Endothelial cell of umbilical vein (primary cell): Measurements from ENCODE around the gene ITGA7. TPM values are rescaled to one million over a fixed set of nuclear protein-coding genes. Genes with fewer than 3 reads are reported as not detected.

ENCODE experiments used
- BruUV-seq: library from RNA; stranded (reverse); fragments of 400-500 nt; replicated peaks from 2 replicates; lab custom pipeline; 2021; lab: Mats Ljungman, UMichigan
- CTCF ChIA-PET: fragments of 300-600, 350-600 bp; sonication (Branson Sonifier 250); formaldehyde crosslinking; loops from one replicate; lab custom pipeline; 2021; ENCODE audit warnings: antibody characterized with exemption, inconsistent platforms; lab: Charles Lee
- POLR2A ChIA-PET: fragments of 300-600, 350-600 bp; sonication (Branson Sonifier 250); formaldehyde crosslinking; loops from one replicate; lab custom pipeline; 2021; ENCODE audit warnings: antibody characterized with exemption, inconsistent platforms; lab: Charles Lee
- DNase-seq: peaks from one replicate; pipeline ENCODE4 v3.0.0-alpha.2; 2011; ENCODE audit warnings: low read depth, low spot score
- FAIRE-seq: peaks from 2 replicates; lab custom pipeline; 2011; peaks lifted over from hg19 to GRCh38; lab: Jason Lieb, UNC
- H2AFZ ChIP-seq: 2 replicates; pipeline ENCODE4 v1.6.0; 2012; ENCODE audit warnings: low read depth, low read length, control low read depth, inconsistent platforms
- H3K27ac ChIP-seq: 2 replicates; pipeline ENCODE4 v1.5.1; 2011; ENCODE audit warnings: low read depth, mild to moderate bottlenecking, control low read depth, low read length, moderate library complexity; ENCODE audit not compliant: insufficient read depth
- H3K27me3 ChIP-seq, 2 experiments: 2 replicates each; pipeline versions ENCODE4 v1.6.0 to v1.6.1; 2011; ENCODE audit warnings: low read length in 2 of 2, mixed read lengths in 1 of 2; ENCODE audit not compliant: control insufficient read depth in 2 of 2, insufficient read depth in 2 of 2
- H3K36me3 ChIP-seq, 2 experiments: 2 replicates in 1 of 2; 3 replicates in 1 of 2; pipeline ENCODE4 v1.5.1; 2011; ENCODE audit warnings: low read length in 2 of 2, mild to moderate bottlenecking in 1 of 2, moderate library complexity in 1 of 2; ENCODE audit not compliant: control insufficient read depth in 2 of 2, insufficient read depth in 2 of 2; ENCODE audit errors: extremely low read depth in 1 of 2
- H3K4me1 ChIP-seq: 3 replicates; pipeline ENCODE4 v1.5.1; 2011; ENCODE audit warnings: mild to moderate bottlenecking, low read length; ENCODE audit not compliant: control insufficient read depth, insufficient read depth; ENCODE audit errors: extremely low read depth
- H3K4me2 ChIP-seq: 2 replicates; pipeline ENCODE4 v1.6.1; 2011; ENCODE audit warnings: low read length, control low read depth, mixed read lengths; ENCODE audit not compliant: insufficient read depth
- H3K4me3 ChIP-seq, 3 experiments: fragments of 200-600 bp in 1 of 3; sonication (generic), shearing (Covaris generic) in 1 of 3; replicated peaks in 1 of 3; 2 replicates each; pipeline ENCODE4 v1.5.1; 2011 to 2016; ENCODE audit warnings: control low read depth in 3 of 3, low read length in 3 of 3, mild to moderate bottlenecking in 2 of 3, inconsistent platforms in 1 of 3, low read depth in 1 of 3, moderate library complexity in 1 of 3; ENCODE audit not compliant: insufficient read depth in 1 of 3
- H3K79me2 ChIP-seq: 2 replicates; pipeline ENCODE4 v1.6.0; 2012; ENCODE audit warnings: low read length, inconsistent platforms; ENCODE audit not compliant: control insufficient read depth, insufficient read depth
- H3K9ac ChIP-seq: replicated peaks from 2 replicates; pipeline ENCODE3; 2011; ENCODE audit warnings: low read length, control low read depth; ENCODE audit not compliant: insufficient read depth; ENCODE audit errors: extremely low read depth
- H3K9me1 ChIP-seq: replicated peaks from 3 replicates; pipeline ENCODE4 v1.6.0; 2011; ENCODE audit warnings: mild to moderate bottlenecking, low read length; ENCODE audit not compliant: control insufficient read depth, insufficient read depth; ENCODE audit errors: extremely low read depth
- H3K9me3 ChIP-seq: replicated peaks from 2 replicates; pipeline ENCODE4 v1.5.1; 2012; ENCODE audit warnings: low read length, inconsistent platforms; ENCODE audit not compliant: control insufficient read depth, insufficient read depth
- H4K20me1 ChIP-seq: replicated peaks from 2 replicates; pipeline ENCODE3; 2011; ENCODE audit warnings: mild to moderate bottlenecking, low read length; ENCODE audit not compliant: control insufficient read depth, insufficient read depth; ENCODE audit errors: extremely low read depth
- EZH2 ChIP-seq: IDR thresholded peaks from 2 replicates; pipeline ENCODE4 v1.6.1; 2012; ENCODE audit warnings: borderline replicate concordance, low read depth, mild to moderate bottlenecking, moderate library complexity, low read length, inconsistent platforms; ENCODE audit not compliant: severe bottlenecking
- FOS ChIP-seq: IDR thresholded peaks from 2 replicates; pipeline ENCODE4 v1.6.1; 2011; ENCODE audit warnings: mild to moderate bottlenecking, low read length, moderate library complexity, borderline replicate concordance; ENCODE audit not compliant: insufficient read depth
- GATA2 ChIP-seq: IDR thresholded peaks from 2 replicates; pipeline ENCODE4 v1.7.0; 2011; ENCODE audit warnings: low read depth, mild to moderate bottlenecking, moderate library complexity, mixed read lengths, low read length; ENCODE audit not compliant: insufficient read length, insufficient read depth
- JUN ChIP-seq: IDR thresholded peaks from 2 replicates; pipeline ENCODE4 v1.6.1; 2011; ENCODE audit warnings: borderline replicate concordance, low read depth; ENCODE audit not compliant: insufficient read length, insufficient read depth
- MYC ChIP-seq: IDR thresholded peaks from one replicate; pipeline ENCODE4 v1.6.1; 2011; ENCODE audit warnings: mild to moderate bottlenecking, low read depth, low read length
- POLR2A ChIP-seq: IDR thresholded peaks from 2 replicates; pipeline ENCODE4 v1.6.1; 2012; ENCODE audit warnings: low read depth, mild to moderate bottlenecking, control low read depth, low read length
- POLR2AphosphoS5 ChIP-seq: IDR thresholded peaks from 2 replicates; pipeline ENCODE4 v1.6.1; 2012; ENCODE audit warnings: low read depth, mild to moderate bottlenecking, control low read depth, low read length, moderate library complexity; ENCODE audit not compliant: insufficient read depth
- dilution Hi-C: fragments of 300-500 bp; cut with MboI; formaldehyde crosslinking; loops from one replicate; pipeline ENCODE4 v1.15.0; 2019; ENCODE audit warnings: low sequenced_read_pairs; ENCODE audit not compliant: extremely low pct_ligation_motif_present
- intact Hi-C: fragments of 100-400 bp; cut with micrococcal nuclease; formaldehyde crosslinking; loops from one replicate; pipeline ENCODE4 v1.10.0; 2022
- polyA plus RNA-seq, 4 experiments: library from polyadenylated mRNA; depleted of rRNA in 3 of 4; stranded (reverse) in 3 of 4; unstranded in 1 of 4; fragments of >200 nt; gene quantifications; 2 replicates each; pipeline versions ENCODE4 v1.2.1 to v1.2.3, GENCODE V29; 2011 to 2012; ENCODE audit warnings: missing spikeins in 1 of 4
- total RNA-seq: library from RNA; stranded (reverse); gene quantifications from 2 replicates; pipeline ENCODE4 v1.2.3, GENCODE V29; 2021
- TF ChIP-seq, protein P1 (sequence below): IDR thresholded peaks from 2 replicates; pipeline ENCODE4 v1.6.1; 2011; ENCODE audit not compliant: insufficient read depth, insufficient read length
- TF ChIP-seq, protein P2 (sequence below), 2 donors: IDR thresholded peaks; 1 replicate in 1 of 2; 2 replicates in 1 of 2; pipeline ENCODE4 v1.5.1; 2011; ENCODE audit warnings: low read length in 2 of 2, mild to moderate bottlenecking in 2 of 2, moderate library complexity in 2 of 2, control low read depth in 1 of 2, inconsistent platforms in 1 of 2, low read depth in 1 of 2; ENCODE audit not compliant: insufficient read depth in 1 of 2; ENCODE audit errors: extremely low read depth in 1 of 2

The ITGA7 gene
- total and polyA plus RNA-seq, 2 donors (not counting 3 experiments of a cell fraction or from before 2014, with no cell fraction given) = 0.41 to 0.84 TPM

DNA sequence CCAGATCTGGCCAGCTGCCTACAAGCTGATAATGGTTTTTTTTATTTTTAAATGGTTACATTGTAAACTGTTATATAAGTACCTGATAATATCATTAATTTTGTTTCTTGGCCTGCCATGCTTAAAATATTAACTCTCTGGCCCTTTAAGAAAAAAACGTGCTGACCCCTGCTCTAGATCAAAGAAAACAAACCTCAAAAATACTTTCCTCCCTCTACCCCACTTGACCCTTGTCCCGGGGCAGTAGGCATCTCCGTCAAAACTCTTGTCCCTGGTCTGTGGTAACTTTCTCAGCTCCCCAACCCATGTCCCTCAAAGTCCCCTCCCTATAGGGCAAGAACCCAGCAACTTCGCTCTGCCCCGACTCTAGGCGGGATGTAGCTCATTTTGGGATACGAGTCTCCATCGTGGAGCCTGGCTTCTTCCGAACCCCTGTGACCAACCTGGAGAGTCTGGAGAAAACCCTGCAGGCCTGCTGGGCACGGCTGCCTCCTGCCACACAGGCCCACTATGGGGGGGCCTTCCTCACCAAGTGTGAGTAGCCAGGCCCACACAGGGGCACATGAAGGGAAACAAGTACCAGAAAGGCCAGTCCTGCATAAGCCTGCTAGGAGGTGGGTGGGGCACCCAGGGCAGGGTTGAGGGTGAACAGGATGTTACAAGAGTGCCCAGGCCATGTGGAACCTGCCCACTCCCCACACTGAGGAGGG is 16.0 kb upstream of the ITGA7 start:
- H2AFZ ChIP-seq = no peak overlapping the region
- no peak overlapping the region for H3K27ac ChIP-seq
- dilution Hi-C loops = no loop called here
- H3K9ac ChIP-seq = no peak overlapping the region
- H3K9me1 ChIP-seq = no peaks in the 10 kb centered on the region
- H3K9me3 ChIP-seq = no peaks in the 10 kb centered on the region
- no peak for FAIRE-seq
- no peaks in the 10 kb centered on the region for H3K27me3 ChIP-seq
- ChIA-PET CTCF (interaction anchor here (11.1 kb wide), 1 partner anchor 14 kb away, joined by 151 read pairs; no protein-coding TSS in a partner anchor), POLR2A (no interaction called here)
- DNase-seq = no peak
- no TSS peak for BruUV-seq
- no peak for TF ChIP-seq MYC
- no peak for TF ChIP-seq JUN
- TF ChIP-seq, protein P1, sequence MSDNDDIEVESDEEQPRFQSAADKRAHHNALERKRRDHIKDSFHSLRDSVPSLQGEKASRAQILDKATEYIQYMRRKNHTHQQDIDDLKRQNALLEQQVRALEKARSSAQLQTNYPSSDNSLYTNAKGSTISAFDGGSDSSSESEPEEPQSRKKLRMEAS = no peak
- TF ChIP-seq FOS = no peak
- no peak for TF ChIP-seq EZH2
- TF ChIP-seq GATA2 = no peak
- no peak for TF ChIP-seq POLR2AphosphoS5
- TF ChIP-seq POLR2A = no peak
- TF ChIP-seq, protein P2, sequence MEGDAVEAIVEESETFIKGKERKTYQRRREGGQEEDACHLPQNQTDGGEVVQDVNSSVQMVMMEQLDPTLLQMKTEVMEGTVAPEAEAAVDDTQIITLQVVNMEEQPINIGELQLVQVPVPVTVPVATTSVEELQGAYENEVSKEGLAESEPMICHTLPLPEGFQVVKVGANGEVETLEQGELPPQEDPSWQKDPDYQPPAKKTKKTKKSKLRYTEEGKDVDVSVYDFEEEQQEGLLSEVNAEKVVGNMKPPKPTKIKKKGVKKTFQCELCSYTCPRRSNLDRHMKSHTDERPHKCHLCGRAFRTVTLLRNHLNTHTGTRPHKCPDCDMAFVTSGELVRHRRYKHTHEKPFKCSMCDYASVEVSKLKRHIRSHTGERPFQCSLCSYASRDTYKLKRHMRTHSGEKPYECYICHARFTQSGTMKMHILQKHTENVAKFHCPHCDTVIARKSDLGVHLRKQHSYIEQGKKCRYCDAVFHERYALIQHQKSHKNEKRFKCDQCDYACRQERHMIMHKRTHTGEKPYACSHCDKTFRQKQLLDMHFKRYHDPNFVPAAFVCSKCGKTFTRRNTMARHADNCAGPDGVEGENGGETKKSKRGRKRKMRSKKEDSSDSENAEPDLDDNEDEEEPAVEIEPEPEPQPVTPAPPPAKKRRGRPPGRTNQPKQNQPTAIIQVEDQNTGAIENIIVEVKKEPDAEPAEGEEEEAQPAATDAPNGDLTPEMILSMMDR (IDR thresholded peaks at IDR 0.05; ENCODE audit: extremely low read depth in 1 of 2, insufficient read depth in 1 of 2, low read depth in 1 of 2, low read length in 2 of 2) = no peak
- H3K4me1 ChIP-seq = peaks cover 17% of the 10 kb centered on the region
- no peak overlapping the region for H3K4me2 ChIP-seq
- intact Hi-C loops = loop anchor here (1.0 to 5.0 kb wide), 2 partner anchors 14 to 536 kb away; no protein-coding TSS in a partner anchor
- H4K20me1 ChIP-seq = no peaks in the 10 kb centered on the region
- H3K36me3 ChIP-seq = peaks cover 13 to 27% of the 10 kb centered on the region in 2 experiments
- H3K4me3 ChIP-seq = no peak overlapping the region
- H3K79me2 ChIP-seq = peaks cover 29% of the 10 kb centered on the region
